Gastrocnemius medialis (tissue), 4 donors: ENCODE results near the gene ZNF630. TPM values are rescaled to one million over a fixed set of nuclear protein-coding genes. Genes with fewer than 3 reads are reported as not detected.
"Not testable (repeated sequence)": the region's sequence is repeated elsewhere in the genome, so short reads cannot be mapped to it uniquely, and the experiment has no call there.

Source experiments
- ATAC-seq, 2 donors: fragments of 150-250 bp; one replicate each; pipeline ENCODE4 v1.9.1; 2016
- DNase-seq, 2 donors: peaks; one replicate each; pipeline ENCODE4 v3.0.0-alpha.2; 2019
- H3K27ac ChIP-seq, 4 donors: fragments of 200-600 bp; sonication (generic); 1 replicate in 1 of 4; 2 replicates in 3 of 4; pipeline ENCODE4 v1.5.1; 2016 to 2018; ENCODE audit warnings: mild to moderate bottlenecking in 2 of 4, moderate library complexity in 1 of 4
- H3K27me3 ChIP-seq, 3 donors: fragments of 200-600 bp; sonication (generic) in 2 of 3; 1 replicate in 1 of 3; 2 replicates in 2 of 3; pipeline versions ENCODE4 v1.5.1 to v1.6.0; 2016 to 2019; ENCODE audit warnings: mild to moderate bottlenecking in 1 of 3, moderate library complexity in 1 of 3
- H3K36me3 ChIP-seq, 2 donors: fragments of 200-600 bp; sonication (generic) in 1 of 2; one replicate each; pipeline ENCODE4 v1.5.1; 2017 to 2018
- H3K4me1 ChIP-seq, 2 donors: fragments of 200-600 bp; sonication (generic) in 1 of 2; one replicate each; pipeline ENCODE4 v1.5.1; 2016 to 2017; ENCODE audit warnings: mild to moderate bottlenecking in 2 of 2
- H3K4me3 ChIP-seq, 4 donors: fragments of 200-600 bp; sonication (generic) in 3 of 4; 1 replicate in 1 of 4; 2 replicates in 3 of 4; pipeline ENCODE4 v1.5.1; 2016 to 2019; ENCODE audit warnings: mild to moderate bottlenecking in 2 of 4
- H3K9me3 ChIP-seq, 3 donors: fragments of 200-600 bp; sonication (generic) in 2 of 3; 1 replicate in 1 of 3; 2 replicates in 2 of 3; pipeline ENCODE4 v1.5.1; 2016 to 2019
- in situ Hi-C, 4 donors: fragments of 200-750 bp; cut with MboI; loops; one replicate each; pipeline versions ENCODE4 v1.15.0 to v1.8.0; 2017; ENCODE audit warnings: low sequenced_read_pairs in 4 of 4
- intact Hi-C: fragments of 100-400 bp; cut with DNase I; formaldehyde crosslinking; loops from one replicate; pipeline ENCODE4 v1.15.1; 2023; ENCODE audit warnings: low total_unique reads
- total RNA-seq, 4 donors: library from RNA; depleted of rRNA; stranded (reverse); fragments of >200 nt; gene quantifications; one replicate each; pipeline versions ENCODE4 v1.1.0 to v1.2.3, GENCODE V29; 2016

Gene ZNF630
- total RNA-seq, 4 donors from 2014 or later, result 0.18 to 0.82 (median 0.59) TPM

DNA sequence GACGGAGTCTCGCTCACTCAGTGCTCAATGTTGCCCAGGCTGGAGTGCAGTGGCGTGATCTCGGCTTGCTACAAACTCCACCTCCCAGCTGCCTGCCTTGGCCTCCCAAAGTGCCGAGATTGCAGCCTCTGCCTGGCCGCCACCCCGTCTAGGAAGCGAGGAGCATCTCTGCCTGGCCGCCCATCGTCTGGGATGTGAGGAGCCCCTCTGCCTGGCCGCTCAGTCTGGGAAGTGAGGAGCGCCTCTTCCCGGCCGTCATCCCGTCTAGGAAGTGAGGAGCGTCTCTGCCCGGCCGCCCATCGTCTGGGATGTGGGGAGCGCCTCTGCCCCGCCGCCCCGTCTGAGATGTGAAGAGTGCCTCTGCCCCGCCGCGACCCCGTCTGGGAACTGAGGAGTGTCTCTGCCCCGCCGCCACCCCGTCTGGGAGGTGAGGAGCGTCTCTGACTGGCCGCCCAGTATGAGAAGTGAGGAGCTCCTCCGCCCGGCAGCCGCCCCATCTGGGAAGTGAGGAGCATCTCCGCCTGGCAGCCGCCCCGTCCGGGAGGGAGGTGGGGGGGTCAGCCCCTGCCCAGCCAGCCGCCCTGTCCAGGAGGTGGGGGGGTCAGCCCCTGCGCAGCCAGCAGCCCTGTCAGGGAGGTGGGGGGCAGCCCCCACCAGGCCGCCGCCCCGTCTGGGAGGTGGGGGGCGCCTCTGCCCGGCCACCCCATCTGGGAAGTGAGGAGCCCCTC lies 54.7 kb downstream of the ZNF630 start:
- intact Hi-C loops, ATAC-seq: not testable (repeated sequence)

DNA sequence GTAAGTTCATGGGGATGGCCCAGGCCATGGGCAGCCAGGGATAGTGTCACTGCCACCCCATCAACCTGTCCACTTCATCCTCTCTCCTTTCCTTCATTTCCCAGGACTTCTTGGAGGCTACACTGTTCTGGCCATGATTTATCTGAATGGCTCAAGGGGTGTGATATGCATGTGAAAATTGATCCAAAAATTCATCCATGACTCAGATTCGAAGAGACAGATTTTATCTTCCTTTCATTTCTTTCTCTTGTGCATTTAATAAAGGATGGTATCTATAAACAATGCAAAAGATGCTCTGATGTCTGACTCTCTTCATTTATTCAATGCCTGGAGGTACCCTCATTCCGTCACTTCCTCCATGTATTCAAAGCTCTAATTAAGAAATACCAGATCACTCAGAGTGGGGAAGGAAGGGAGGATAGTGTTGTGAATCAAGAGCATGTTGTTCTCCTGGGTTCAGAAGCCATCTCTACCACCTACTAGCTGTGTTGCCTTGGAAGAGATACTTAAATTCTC lies 61.9 kb downstream of the ZNF630 start:
- H3K27ac ChIP-seq, intact Hi-C loops, H3K36me3 ChIP-seq, DNase-seq, in situ Hi-C loops, ATAC-seq, H3K9me3 ChIP-seq, H3K27me3 ChIP-seq, H3K4me1 ChIP-seq, H3K4me3 ChIP-seq: not testable (repeated sequence)

More for the DNA sequence above, 54.7 kb downstream of the ZNF630 start:
- H3K4me1 ChIP-seq, H3K4me3 ChIP-seq, H3K27me3 ChIP-seq, in situ Hi-C loops, H3K27ac ChIP-seq, DNase-seq, H3K36me3 ChIP-seq, H3K9me3 ChIP-seq: not testable (repeated sequence)

Other genes with a start within 250 kb of the ZNF630 start
- gene ZNF81, start 234.7 kb downstream of the ZNF630 start, total RNA-seq, result 1 to 10 TPM in 3 of 4 donors, under 1 TPM in 1; 1.00 to 4.3 (median 3.3) TPM
- gene ZNF182, start 67.7 kb downstream of the ZNF630 start, total RNA-seq, result 1 to 10 TPM; 1.4 to 2.2 (median 2.0) TPM
- gene SPACA5, start 64.7 kb downstream of the ZNF630 start, total RNA-seq, result not detected
- gene SPACA5B, start 59.0 kb upstream of the ZNF630 start, total RNA-seq, result not detected
- gene SSX5, start 125.2 kb upstream of the ZNF630 start, total RNA-seq, result not detected
- not detected for gene SSX1, start 183.8 kb upstream of the ZNF630 start, total RNA-seq